ENCODE results near the gene PCF11. TPM values are rescaled to one million over a fixed set of nuclear protein-coding genes. Genes with fewer than 3 reads are reported as not detected.

The PCF11 gene
- total and polyA plus RNA-seq, 2 of the 13 experiments (the other 11 are each of a cell fraction or from before 2014, with no cell fraction given), result 40.3 to 47.7 TPM

DNA sequence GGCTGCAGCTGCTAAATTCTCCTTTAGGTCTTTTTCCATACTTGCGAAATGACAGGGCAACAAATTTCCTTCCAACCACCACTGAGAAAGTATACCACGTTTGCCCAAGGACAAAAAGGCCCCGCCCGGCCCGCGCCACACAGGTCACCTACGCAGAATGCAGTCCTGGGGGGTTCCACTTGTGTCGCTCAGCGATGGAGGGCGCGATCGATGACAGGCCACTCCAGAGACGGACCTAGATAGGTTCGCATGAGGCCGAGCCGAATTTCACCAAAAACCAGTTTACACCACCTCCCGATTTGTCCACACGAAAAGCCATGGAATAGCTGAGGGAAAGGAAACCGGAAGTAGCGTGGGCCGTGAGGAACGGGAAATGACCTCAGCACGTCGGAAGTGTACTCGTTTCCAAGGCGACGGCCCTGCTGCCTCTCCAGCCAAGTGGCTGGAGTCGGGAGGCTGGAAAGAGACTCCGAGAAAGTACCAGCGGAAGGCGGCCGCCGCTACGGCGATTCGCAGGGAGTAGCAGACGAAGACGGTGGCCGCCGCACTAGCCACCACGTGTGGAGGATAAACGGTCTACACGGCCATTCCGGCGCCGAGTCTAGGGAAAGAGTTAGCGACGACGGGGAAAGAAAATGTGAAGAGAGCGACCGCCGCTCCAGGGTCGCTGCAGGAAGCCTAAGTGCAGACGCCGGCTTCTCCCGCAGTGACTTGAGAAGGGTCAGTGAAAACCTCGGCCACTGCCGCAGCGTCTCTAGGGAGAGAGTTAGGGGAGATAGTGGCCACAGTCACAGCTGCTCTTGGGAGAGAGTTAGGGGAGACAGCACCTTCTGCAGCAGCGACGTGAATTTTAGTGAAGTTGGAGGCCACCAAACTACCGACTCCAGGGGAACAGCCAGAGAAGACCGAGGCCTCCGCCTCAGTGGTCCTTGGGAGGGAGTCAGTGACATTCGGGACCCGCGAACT, 36.7 kb downstream of the PCF11 start, which contains the start of gene ANKRD42 (continued):
- TF ChIP-seq SIN3A (IDR thresholded peaks at IDR 0.05; ENCODE audit: borderline replicate concordance, low read depth, low read length) (peak; percentile 96), ZNF513 (CRISPR knock-in tag; conservative IDR thresholded peaks at IDR 0.05) (0 out of 2 replicates have a peak, but pooled peaks have one; percentile 28), ZBTB37 (CRISPR knock-in tag; IDR thresholded peaks at IDR 0.05) (no peak), EP300 (IDR thresholded peaks at IDR 0.05; ENCODE audit: low read depth in 2 of 2, low read length in 2 of 2) (0 out of 4 replicates have a peak, but pooled peaks of 1 of the 2 experiments have one; percentile 6), EP300 (CRISPR knock-in tag; IDR thresholded peaks at IDR 0.05; ENCODE audit: borderline replicate concordance) (no peak), ZFP1 (CRISPR knock-in tag; IDR thresholded peaks at IDR 0.05) (no peak; the same call in 1 of the 2 replicates), CAMTA2 (CRISPR knock-in tag; IDR thresholded peaks at IDR 0.05; ENCODE audit: borderline replicate concordance) (0 out of 2 replicates have a peak, but pooled peaks have one; percentile 8), TEAD3 (CRISPR knock-in tag; optimal IDR thresholded peaks at IDR 0.05; ENCODE audit: borderline replicate concordance) (peak; percentile 57), ZNF550 (CRISPR knock-in tag; IDR thresholded peaks at IDR 0.05; ENCODE audit: borderline replicate concordance) (no peak), NFYC (CRISPR knock-in tag; IDR thresholded peaks at IDR 0.05) (no peak), ZNF614 (CRISPR knock-in tag; IDR thresholded peaks at IDR 0.05; ENCODE audit: borderline replicate concordance) (0 out of 2 replicates have a peak, but pooled peaks have one; percentile 69), MED13 (CRISPR knock-in tag; IDR thresholded peaks at IDR 0.05) (no peak), ZNF773 (CRISPR knock-in tag; IDR thresholded peaks at IDR 0.05; ENCODE audit: borderline replicate concordance) (no peak), ZNF746 (CRISPR knock-in tag; IDR thresholded peaks at IDR 0.05) (peak; percentile 57; the same call in 1 of the 2 replicates), TEAD2 (CRISPR knock-in tag; IDR thresholded peaks at IDR 0.05) (no peak), KLF9 (CRISPR knock-in tag; IDR thresholded peaks at IDR 0.05; ENCODE audit: low read depth) (no peak), SMAD9 (CRISPR knock-in tag; IDR thresholded peaks at IDR 0.05) (no peak), ZFX (CRISPR knock-in tag; IDR thresholded peaks at IDR 0.05; ENCODE audit: low read depth) (peak; percentile 87), CHCHD3 (CRISPR knock-in tag; IDR thresholded peaks at IDR 0.05) (no peak), FOXK2 (IDR thresholded peaks at IDR 0.05) (0 out of 2 replicates have a peak, but pooled peaks have one; percentile 55), HNF1A (IDR thresholded peaks at IDR 0.05; ENCODE audit: low read depth) (no peak), HNF1A (CRISPR knock-in tag; IDR thresholded peaks at IDR 0.05; ENCODE audit: borderline replicate concordance) (no peak), FOSL1 (CRISPR knock-in tag; IDR thresholded peaks at IDR 0.05; ENCODE audit: borderline replicate concordance) (no peak)
